ENCODE results near the gene FRMPD1.
"Not testable (repeated sequence)": the region's sequence is repeated elsewhere in the genome, so short reads cannot be mapped to it uniquely, and the experiment has no call there.

FRMPD1 gene

GRCh38 chr9:37732952-37733351, 82.2 kb downstream of the FRMPD1 start:
- no peak for DNase-seq (ENCODE audit: low spot score)

GRCh38 chr9:37739222-37739621, 88.5 kb downstream of the FRMPD1 start:
- no peak for DNase-seq (ENCODE audit: low spot score)

- DNase-seq (ENCODE audit: low spot score) = no peak
These were observed 89.4 kb downstream of the FRMPD1 start for GRCh38 chr9:37740128-37740527.

DNA sequence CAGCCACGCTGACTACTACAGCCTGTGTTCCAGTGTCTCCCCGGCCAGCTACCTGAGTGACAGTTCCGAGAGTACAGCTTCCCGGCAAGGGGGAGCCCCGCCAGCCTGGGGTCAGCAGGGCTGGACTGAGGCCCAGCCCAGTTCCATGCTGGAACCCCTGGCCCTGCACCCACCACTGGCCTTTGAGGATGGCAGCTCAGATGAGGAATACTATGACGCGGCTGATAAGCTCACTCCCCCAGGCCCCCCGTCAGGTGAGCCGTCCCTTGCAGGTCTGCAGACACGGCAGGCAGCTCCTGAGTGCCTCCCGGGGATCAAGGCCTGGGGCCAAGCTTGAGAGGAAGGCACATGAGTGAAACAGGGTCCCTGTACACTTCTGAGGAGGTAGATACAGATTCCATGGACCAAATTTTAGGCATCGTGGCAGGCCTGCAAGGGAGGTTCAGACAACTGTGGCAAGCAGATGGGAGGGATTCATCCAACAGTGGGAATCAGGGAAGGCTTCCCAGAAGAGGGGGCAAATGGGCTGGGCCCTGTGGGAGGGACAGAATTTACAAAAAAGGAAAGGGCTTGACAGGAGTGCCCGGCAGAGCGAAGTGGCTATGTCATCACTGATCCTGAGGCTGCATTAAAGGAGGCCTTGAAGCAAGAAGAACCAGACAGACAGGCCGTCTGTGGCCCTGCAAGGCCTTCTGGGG, 90.0 kb downstream of the FRMPD1 start:
- DNase-seq (ENCODE audit: low spot score) = no peak

GRCh38 chr9:37745970-37746369, 95.2 kb downstream of the FRMPD1 start:
- DNase-seq (ENCODE audit: low spot score) = no peak

GRCh38 chr9:37746448-37747270, 95.9 kb downstream of the FRMPD1 start:
- no peak for DNase-seq (ENCODE audit: low spot score)

DNA sequence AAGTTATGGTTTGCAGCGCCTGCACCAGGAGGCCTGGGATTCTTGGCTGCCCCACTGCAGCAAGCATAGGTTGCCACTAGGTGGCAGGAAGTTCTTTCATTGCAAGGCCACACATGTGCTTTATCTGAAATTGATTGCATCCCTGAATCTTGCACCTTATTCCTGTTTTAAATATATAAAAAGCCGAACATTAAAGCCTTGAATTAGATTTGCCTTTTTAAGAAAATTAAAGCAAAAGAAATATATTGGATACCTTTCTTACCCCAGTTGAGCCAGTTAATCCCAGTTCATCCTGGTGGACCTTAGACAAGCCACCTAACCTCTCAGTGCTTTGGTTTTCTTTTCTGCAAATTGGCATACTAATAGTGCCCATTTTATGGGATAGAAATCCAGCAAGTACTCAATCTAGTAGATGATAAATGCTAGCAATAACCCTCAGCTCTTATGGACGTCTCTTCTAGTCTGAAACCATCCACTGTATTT, 96.6 kb downstream of the FRMPD1 start:
- peak; percentile 77 for DNase-seq (ENCODE audit: low spot score)

- no peak for DNase-seq (ENCODE audit: low spot score)
These were observed 98.4 kb downstream of the FRMPD1 start for GRCh38 chr9:37749129-37749528.

GRCh38 chr9:37751186-37751585, 100.4 kb downstream of the FRMPD1 start:
- no peak for DNase-seq (ENCODE audit: low spot score)

DNA sequence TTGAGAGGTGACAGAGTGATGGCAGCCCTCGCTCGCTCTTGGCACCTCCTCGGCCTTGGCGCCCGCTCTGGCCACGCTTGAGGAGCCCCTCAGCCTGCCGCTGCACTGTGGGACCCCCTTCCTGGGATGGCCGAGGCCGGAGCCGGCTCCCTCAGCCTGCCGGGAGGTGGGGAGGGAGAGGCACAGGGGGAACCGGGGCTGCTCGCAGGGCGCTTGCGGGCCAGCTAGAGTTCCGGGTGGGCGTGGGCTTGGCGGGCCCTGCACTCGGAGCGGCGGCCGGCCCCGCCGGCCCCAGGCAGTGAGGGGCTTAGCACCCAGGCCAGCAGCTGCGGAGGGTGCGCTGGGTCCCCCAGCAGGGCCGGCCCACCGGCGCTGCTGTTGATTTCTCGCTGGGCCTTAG, 101.0 kb downstream of the FRMPD1 start:
- DNase-seq (ENCODE audit: low spot score) = not testable (repeated sequence)

- DNase-seq (ENCODE audit: low spot score) = not testable (repeated sequence)
These were observed 101.4 kb downstream of the FRMPD1 start for GRCh38 chr9:37752112-37752511.

GRCh38 chr9:37752642-37753488, 102.1 kb downstream of the FRMPD1 start:
- DNase-seq (ENCODE audit: low spot score) = no peak

DNA sequence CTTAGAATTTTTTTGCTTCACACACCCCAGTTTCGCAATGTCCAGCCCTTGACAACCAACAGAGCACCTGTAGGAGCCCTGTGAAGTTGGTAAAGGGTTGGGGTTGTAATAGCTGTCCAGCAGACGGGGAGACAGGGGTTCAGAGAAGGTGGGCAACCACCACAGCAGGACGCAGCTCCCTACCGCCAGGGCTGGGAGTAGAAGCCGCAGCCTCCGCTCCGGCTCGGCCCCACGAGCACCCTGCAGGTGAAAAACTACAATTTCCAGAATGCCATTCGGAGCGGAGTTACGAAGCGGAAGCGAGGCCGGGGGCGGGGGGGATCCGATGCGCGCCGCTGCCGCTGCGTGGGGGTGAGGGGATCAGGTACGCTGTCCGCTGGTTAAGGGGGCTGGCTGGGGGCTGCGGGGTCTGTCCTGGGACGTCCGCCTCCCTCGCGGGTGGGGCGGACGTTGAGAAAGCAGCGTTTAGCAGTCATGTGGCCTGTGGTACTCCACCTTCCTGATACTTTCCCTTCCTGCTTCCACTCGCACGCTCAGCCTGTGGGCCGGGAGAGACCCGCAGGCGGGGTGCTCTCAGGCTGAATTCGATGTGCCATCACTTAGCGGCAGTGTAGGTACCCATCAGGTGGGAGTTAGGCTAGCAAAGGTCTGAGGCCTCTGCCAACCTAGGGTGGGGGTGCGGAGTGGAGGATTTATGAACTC, 102.9 kb downstream of the FRMPD1 start, which contains the start of gene TRMT10B:
TSS of gene TRMT10B (plus strand) at position 317 of the 702 bp plus-strand sequence. CDS start 8,127 bp downstream, outside the sequence.
- peak; percentile 81 for DNase-seq (ENCODE audit: low spot score)

- peak; percentile 22 for DNase-seq (ENCODE audit: low spot score)
These were observed 108.0 kb downstream of the FRMPD1 start for GRCh38 chr9:37758747-37759146.

- peak; percentile 63 for DNase-seq (ENCODE audit: low spot score)
These were observed 109.8 kb downstream of the FRMPD1 start for GRCh38 chr9:37760416-37761161.

DNA sequence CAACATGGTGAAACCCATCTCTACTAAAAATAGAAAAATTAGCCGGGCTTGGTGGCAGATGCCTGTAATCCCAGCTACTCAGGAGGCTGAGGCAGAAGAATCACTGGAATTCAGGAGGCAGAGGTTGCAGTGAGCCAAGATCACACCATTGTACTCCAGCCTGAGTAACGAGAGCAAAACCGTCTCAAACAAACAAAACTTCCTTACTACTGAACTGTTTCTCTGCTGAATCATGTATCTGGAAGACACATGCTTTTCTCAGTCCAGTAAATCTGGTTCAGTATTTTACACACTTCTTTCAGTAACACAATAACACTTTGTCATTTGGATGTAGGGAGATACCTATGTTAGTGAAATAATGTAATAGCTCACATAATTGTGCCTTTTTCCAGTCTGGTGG, 110.8 kb downstream of the FRMPD1 start:
- DNase-seq (ENCODE audit: low spot score) = no peak

- DNase-seq (ENCODE audit: low spot score) = not testable (repeated sequence)
These were observed 114.5 kb downstream of the FRMPD1 start for GRCh38 chr9:37765263-37765662.

DNA sequence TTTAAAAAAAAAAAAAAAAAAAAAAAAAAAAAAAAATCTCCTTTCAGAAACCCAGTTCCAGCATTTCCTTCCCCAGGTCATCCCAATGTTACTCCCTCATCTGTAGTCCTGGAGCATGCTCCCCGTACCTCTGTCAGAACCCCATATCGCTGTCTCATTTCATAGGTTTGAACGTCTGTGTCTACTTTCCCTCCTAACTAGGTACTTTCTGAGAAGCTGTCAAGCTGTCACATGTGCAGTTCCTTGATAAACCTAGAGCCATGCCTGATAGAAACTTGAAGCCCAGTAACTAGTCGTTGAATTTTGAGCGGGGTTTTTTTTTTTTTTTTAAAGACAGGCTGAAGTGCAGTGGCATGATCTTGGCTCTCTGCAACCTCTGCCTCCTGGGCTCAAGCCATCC, 118.6 kb downstream of the FRMPD1 start:
- no peak for DNase-seq (ENCODE audit: low spot score)

DNA sequence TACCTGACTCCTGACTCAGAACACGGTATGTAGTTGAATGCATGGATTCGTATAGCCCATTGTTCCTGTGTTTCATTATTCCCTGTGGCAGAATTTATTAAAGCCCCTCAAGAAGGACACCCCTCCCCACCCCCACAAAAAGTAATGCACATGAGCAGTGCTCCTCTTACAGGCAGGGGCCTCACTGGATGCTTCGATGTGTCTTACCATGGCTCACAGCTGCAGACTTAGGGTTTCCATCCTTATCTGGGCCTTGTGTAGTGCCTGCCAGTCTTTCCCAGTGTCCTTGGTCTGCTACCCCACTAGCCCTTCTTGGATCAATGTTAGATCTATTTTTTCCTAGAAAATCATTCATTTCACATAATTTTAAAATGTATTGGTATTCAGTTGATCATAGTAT, 119.2 kb downstream of the FRMPD1 start:
- DNase-seq (ENCODE audit: low spot score) = no peak

DNA sequence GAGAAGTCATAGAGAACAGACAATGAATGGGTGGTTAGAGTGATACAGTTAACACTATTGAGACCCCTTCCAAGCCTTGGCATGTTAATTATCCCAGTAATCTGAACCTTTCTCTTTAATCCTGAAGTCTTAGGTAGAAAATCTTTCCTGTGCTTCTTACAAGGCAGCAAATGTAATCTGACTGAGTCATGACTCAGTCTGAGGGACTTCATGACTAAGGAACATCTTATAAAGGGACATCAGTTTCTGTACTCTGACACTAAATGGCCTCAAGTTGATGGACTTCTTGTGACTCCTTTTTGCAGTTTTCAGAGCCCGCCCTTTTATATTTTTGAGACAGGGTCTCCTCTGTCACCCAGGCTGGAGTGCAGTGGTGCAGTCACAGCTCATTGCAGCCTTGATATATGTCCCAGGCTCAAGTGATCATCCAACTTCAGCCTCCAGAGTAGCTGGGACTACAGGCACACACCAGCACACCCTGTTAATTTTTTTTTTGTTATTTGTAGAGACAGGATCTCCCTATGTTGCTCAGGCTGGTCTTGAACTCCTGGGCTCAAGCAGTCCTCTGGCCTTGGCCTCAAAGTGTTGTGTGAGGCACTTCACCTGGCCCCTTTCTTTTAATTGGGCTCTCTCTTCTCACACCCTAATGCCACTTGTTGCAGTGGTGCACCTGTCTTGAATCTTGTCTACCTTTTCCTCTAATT, 124.6 kb downstream of the FRMPD1 start:
- peak; percentile 43 for DNase-seq (ENCODE audit: low spot score)

Data from RKO (cell line).